IMR-90 (cell line): ENCODE data around the gene FRYL. TPM values are rescaled to one million over a fixed set of nuclear protein-coding genes. Genes with fewer than 3 reads are reported as not detected.

Source experiments
- ATAC-seq: fragments of 200-7000 bp; cut with Tn5 transposase; 2 replicates; pipeline ENCODE4 v1.9.1; 2020; ENCODE audit warnings: low read depth, mild to moderate bottlenecking, moderate library complexity
- BruUV-seq: library from RNA; stranded (reverse); fragments of 400-500 nt; replicated peaks from 2 replicates; lab custom pipeline; 2021; lab: Mats Ljungman, UMichigan
- CTCF ChIA-PET: fragments of 300-600 bp; formaldehyde crosslinking; extraction: SDS; loops from one replicate; lab custom pipeline; 2021; ENCODE audit warnings: antibody characterized with exemption; lab: Yijun Ruan, JAX
- POLR2A ChIA-PET: fragments of 300-600 bp; sonication (Branson Sonifier 250); formaldehyde crosslinking; loops from one replicate; lab custom pipeline; 2022; ENCODE audit warnings: antibody characterized with exemption; ENCODE audit not compliant: unreplicated experiment; lab: Charles Lee
- DNase-seq: peaks from one replicate; pipeline ENCODE4 v3.0.0; 2013
- H2AFZ ChIP-seq: replicated peaks from 2 replicates; pipeline ENCODE3; 2013; ENCODE audit warnings: low read length, mild to moderate bottlenecking; ENCODE audit not compliant: poor library complexity
- H2AK5ac ChIP-seq: 2 replicates; pipeline ENCODE4 v1.6.1; 2013; ENCODE audit warnings: low read depth, low read length, inconsistent platforms
- H2AK9ac ChIP-seq: replicated peaks from 2 replicates; pipeline ENCODE3; 2013; ENCODE audit warnings: mild to moderate bottlenecking, low read depth, low read length, moderate library complexity; ENCODE audit not compliant: poor library complexity
- H2BK120ac ChIP-seq: 2 replicates; pipeline ENCODE4 v1.6.1; 2013; ENCODE audit warnings: low read depth, low read length, inconsistent platforms
- H2BK15ac ChIP-seq: 3 replicates; pipeline ENCODE4 v1.6.1; 2013; ENCODE audit warnings: low read depth, low read length, inconsistent platforms
- H2BK20ac ChIP-seq: 2 replicates; pipeline ENCODE4 v1.6.1; 2013; ENCODE audit warnings: low read depth, mild to moderate bottlenecking, inconsistent platforms, low read length, moderate library complexity
- H2BK5ac ChIP-seq: 2 replicates; pipeline ENCODE4 v1.6.1; 2013; ENCODE audit warnings: mild to moderate bottlenecking, low read depth, low read length, inconsistent platforms; ENCODE audit not compliant: poor library complexity, severe bottlenecking
- H3K14ac ChIP-seq: replicated peaks from 2 replicates; pipeline ENCODE4 v1.6.1; 2013; ENCODE audit warnings: low read depth, low read length, inconsistent platforms
- H3K18ac ChIP-seq: 2 replicates; pipeline ENCODE4 v1.6.1; 2013; ENCODE audit warnings: low read depth, low read length, control low read depth
- H3K23ac ChIP-seq: 2 replicates; pipeline ENCODE4 v1.6.1; 2013; ENCODE audit warnings: low read depth, low read length, inconsistent platforms
- H3K27ac ChIP-seq: 2 replicates; pipeline ENCODE4 v1.5.1; 2013; ENCODE audit warnings: mild to moderate bottlenecking, control low read depth, low read length; ENCODE audit not compliant: insufficient read depth
- H3K27me3 ChIP-seq: 2 replicates; pipeline ENCODE4 v1.6.1; 2013; ENCODE audit warnings: low read length; ENCODE audit not compliant: control insufficient read depth, insufficient read depth
- H3K36me3 ChIP-seq: 2 replicates; pipeline ENCODE4 v1.6.1; 2013; ENCODE audit warnings: low read length, mixed read lengths; ENCODE audit not compliant: control insufficient read depth, insufficient read depth
- H3K4ac ChIP-seq: 2 replicates; pipeline ENCODE4 v1.6.1; 2013; ENCODE audit warnings: low read depth, low read length, inconsistent platforms
- H3K4me1 ChIP-seq: 2 replicates; pipeline ENCODE4 v1.6.1; 2013; ENCODE audit warnings: low read length, mixed read lengths; ENCODE audit not compliant: control insufficient read depth, insufficient read depth
- H3K4me2 ChIP-seq: 2 replicates; pipeline ENCODE4 v1.6.1; 2013; ENCODE audit warnings: low read depth, mild to moderate bottlenecking, control low read depth, low read length, moderate library complexity
- H3K4me3 ChIP-seq: 2 replicates; pipeline ENCODE4 v1.5.1; 2013; ENCODE audit warnings: low read depth, mild to moderate bottlenecking, control low read depth, low read length, moderate library complexity; ENCODE audit not compliant: insufficient read depth
- H3K56ac ChIP-seq: 2 replicates; pipeline ENCODE4 v1.6.1; 2013; ENCODE audit warnings: low read length, inconsistent platforms; ENCODE audit not compliant: insufficient read depth; ENCODE audit errors: extremely low read depth
- H3K79me1 ChIP-seq, 2 experiments: 2 replicates each; pipeline ENCODE4 v1.6.1; 2013; ENCODE audit warnings: low read length in 2 of 2, inconsistent platforms in 1 of 2, low read depth in 1 of 2
- H3K9ac ChIP-seq: 2 replicates; pipeline ENCODE4 v1.6.1; 2013; ENCODE audit warnings: low read depth, low read length, control low read depth
- H3K9me1 ChIP-seq: 2 replicates; pipeline ENCODE4 v1.6.1; 2013; ENCODE audit warnings: low read length, inconsistent platforms; ENCODE audit not compliant: insufficient read depth
- H3K9me3 ChIP-seq: 2 replicates; pipeline ENCODE4 v1.6.1; 2013; ENCODE audit warnings: low read length; ENCODE audit not compliant: control insufficient read depth, insufficient read depth
- H4K20me1 ChIP-seq: 2 replicates; pipeline ENCODE4 v1.6.1; 2013; ENCODE audit warnings: low read length, inconsistent platforms; ENCODE audit not compliant: insufficient read depth
- H4K5ac ChIP-seq: 2 replicates; pipeline ENCODE4 v1.6.1; 2013; ENCODE audit warnings: mild to moderate bottlenecking, low read depth, low read length, control low read depth
- H4K8ac ChIP-seq, 2 experiments: 2 replicates each; pipeline ENCODE4 v1.6.1; 2013; ENCODE audit warnings: low read depth in 2 of 2, low read length in 2 of 2, control low read depth in 1 of 2, inconsistent platforms in 1 of 2
- H4K91ac ChIP-seq: 2 replicates; pipeline ENCODE4 v1.6.1; 2013; ENCODE audit warnings: low read depth, low read length, inconsistent platforms; ENCODE audit not compliant: insufficient read depth
- BHLHE40 ChIP-seq: fragments of 150-350 bp; IDR thresholded peaks from 2 replicates; pipeline ENCODE4 v1.6.1; 2016; ENCODE audit warnings: mild to moderate bottlenecking, low read depth, low read length
- CEBPB ChIP-seq: IDR thresholded peaks from 2 replicates; pipeline ENCODE4 v1.6.1; 2012; ENCODE audit warnings: low read depth, low read length, improper control_type of control experiment
- CHD1 ChIP-seq: IDR thresholded peaks from 2 replicates; pipeline ENCODE4 v1.6.1; 2012; ENCODE audit warnings: low read depth, low read length, improper control_type of control experiment
- CTCF ChIP-seq: conservative IDR thresholded peaks from 2 replicates; pipeline ENCODE4 v1.5.1; 2012; ENCODE audit warnings: mild to moderate bottlenecking, low read depth, low read length, improper control_type of control experiment
- ELK1 ChIP-seq: fragments of 150-350 bp; IDR thresholded peaks from 2 replicates; pipeline ENCODE4 v1.6.1; 2016; ENCODE audit warnings: low read depth, mild to moderate bottlenecking, low read length, moderate library complexity, borderline replicate concordance
- FOS ChIP-seq: fragments of 150-350 bp; IDR thresholded peaks from 2 replicates; pipeline ENCODE4 v1.6.1; 2016; ENCODE audit warnings: low read depth, low read length
- MAFK ChIP-seq: IDR thresholded peaks from 2 replicates; pipeline ENCODE4 v1.6.1; 2012; ENCODE audit warnings: low read depth, low read length, improper control_type of control experiment
- MAZ ChIP-seq: IDR thresholded peaks from 2 replicates; pipeline ENCODE4 v1.6.1; 2012; ENCODE audit warnings: low read depth, mild to moderate bottlenecking, low read length, improper control_type of control experiment, moderate library complexity, borderline replicate concordance
- MXI1 ChIP-seq: IDR thresholded peaks from 2 replicates; pipeline ENCODE4 v1.6.1; 2012; ENCODE audit warnings: low read depth, mild to moderate bottlenecking, low read length, moderate library complexity, borderline replicate concordance
- NFE2L2 ChIP-seq: fragments of 150-350 bp; IDR thresholded peaks from 2 replicates; pipeline ENCODE4 v1.6.1; 2016; ENCODE audit warnings: low read depth, mild to moderate bottlenecking, low read length
- POLR2A ChIP-seq: IDR thresholded peaks from 2 replicates; pipeline ENCODE4 v1.6.1; 2012; ENCODE audit warnings: mild to moderate bottlenecking, low read depth, low read length
- RAD21 ChIP-seq: IDR thresholded peaks from 2 replicates; pipeline ENCODE4 v1.6.1; 2012; ENCODE audit warnings: low read length, improper control_type of control experiment
- RCOR1 ChIP-seq: IDR thresholded peaks from 2 replicates; pipeline ENCODE4 v1.6.1; 2012; ENCODE audit warnings: mild to moderate bottlenecking, low read length, improper control_type of control experiment; ENCODE audit not compliant: insufficient replicate concordance
- RFX5 ChIP-seq: IDR thresholded peaks from 2 replicates; pipeline ENCODE4 v1.8.0; 2012; ENCODE audit warnings: low read depth, mild to moderate bottlenecking, low read length, moderate library complexity
- SMC3 ChIP-seq: fragments of 150-350 bp; IDR thresholded peaks from 2 replicates; pipeline ENCODE4 v1.6.1; 2016; ENCODE audit warnings: low read depth, mild to moderate bottlenecking, antibody characterized with exemption, low read length, moderate library complexity
- USF2 ChIP-seq: fragments of 150-350 bp; IDR thresholded peaks from 2 replicates; pipeline ENCODE4 v1.6.1; 2017; ENCODE audit warnings: mild to moderate bottlenecking, antibody characterized with exemption, low read length, low read depth
- WGBS, 2 experiments: methylation state at CpG; one replicate each; pipeline versions ENCODE4 v1.1.5 to v1.1.7; 2013; ENCODE audit warnings: missing lambda C conversion rate in 2 of 2; ENCODE audit not compliant: insufficient read length in 1 of 2; ENCODE audit errors: extremely low coverage in 2 of 2; 5-methylcytosine and 5-hydroxymethylcytosine counted together
- dilution Hi-C: fragments of 300-500 bp; cut with HindIII; formaldehyde crosslinking; loops from one replicate; pipeline ENCODE4 v1.14.3; 2018; ENCODE audit warnings: low sequenced_read_pairs; ENCODE audit not compliant: unreplicated experiment
- in situ Hi-C: fragments of 300-500 bp; cut with MboI; formaldehyde crosslinking; loops from 3 replicates; pipeline ENCODE4 v1.14.3; 2019; ENCODE audit warnings: low sequenced_read_pairs, inconsistent platforms, mixed read lengths
- intact Hi-C: fragments of 100-400 bp; cut with micrococcal nuclease; formaldehyde crosslinking; loops from 2 replicates; pipeline ENCODE4 v1.10.0; 2022
- polyA plus RNA-seq, 3 experiments: library from polyadenylated mRNA; depleted of rRNA; stranded (reverse); fragments of >200 nt; gene quantifications; 2 replicates each; pipeline ENCODE4 v1.2.3, GENCODE V29; 2012; ENCODE audit warnings: low replicate concordance in 1 of 3
- total RNA-seq: library from RNA; depleted of rRNA; stranded (reverse); fragments of >200 nt; gene quantifications from 2 replicates; pipeline ENCODE4 v1.2.3, GENCODE V29; 2012

Gene FRYL
- total and polyA plus RNA-seq, 2 of the 4 experiments (the other 2 are of a cell fraction), result 9.9 to 77.4 TPM

GRCh38 chr4:48558819-48559218, 221.3 kb downstream of the FRYL start:
- Histone ChIP-seq H3K23ac (no peak overlapping the region), H4K91ac (no peak overlapping the region), H2BK15ac (no peak overlapping the region), H3K4me1 (no peaks in the 10 kb centered on the region), H3K27me3 (no peaks in the 10 kb centered on the region), H3K9me3 (no peaks in the 10 kb centered on the region; the same call in 1 of the 2 replicates), H4K20me1 (no peaks in the 10 kb centered on the region), H3K14ac (no peak overlapping the region), H3K9ac (no peak overlapping the region), H3K79me1 (peaks cover 3 to 6% of the 10 kb centered on the region in 2 experiments; a peak in 1 of 4 replicates), H2BK5ac (no peak overlapping the region), H3K4ac (no peak overlapping the region), H2BK20ac (no peak overlapping the region), H3K36me3 (peaks cover 24% of the 10 kb centered on the region), H3K4me3 (no peak overlapping the region), H2AFZ (no peak overlapping the region), H3K56ac (no peak overlapping the region), H3K27ac (no peak overlapping the region), H4K8ac (no peak overlapping the region), H4K5ac (no peak overlapping the region), H2AK9ac (no peak overlapping the region), H3K18ac (no peak overlapping the region), H2AK5ac (no peak overlapping the region), H3K9me1 (peaks cover 9% of the 10 kb centered on the region; the same call in 1 of the 2 replicates), H3K4me2 (no peak overlapping the region), H2BK120ac (no peak overlapping the region)
- dilution Hi-C loops (no loop called here), in situ Hi-C loops (no loop called here), intact Hi-C loops (no loop called here)
- no TSS peak for BruUV-seq
- TF ChIP-seq BHLHE40, result no peak
- no peak for TF ChIP-seq CEBPB
- no peak for TF ChIP-seq MXI1
- no peak for TF ChIP-seq CHD1
- TF ChIP-seq CTCF, result no peak
- no peak for TF ChIP-seq MAZ
- TF ChIP-seq POLR2A, result no peak
- no peak for TF ChIP-seq RAD21
- no peak for TF ChIP-seq FOS
- TF ChIP-seq USF2, result no peak
- TF ChIP-seq SMC3, result no peak
- TF ChIP-seq NFE2L2, result no peak
- no peak for TF ChIP-seq RFX5
- no peak for TF ChIP-seq ELK1
- TF ChIP-seq MAFK, result no peak
- no peak for TF ChIP-seq RCOR1
- POLR2A ChIA-PET, result no interaction called here
- no peak for ATAC-seq
- CTCF ChIA-PET, result no interaction called here
- WGBS, 2 experiments, result no CpG with 5 or more reads among the region's 3 CpGs
- DNase-seq, result no peak
